Upper lobe of left lung (tissue), 4 donors: ENCODE measurements around the gene C1QTNF6.

Source experiments
- POLR2A ChIP-seq, 4 donors: fragments of 450-650 bp; IDR thresholded peaks; one replicate each; pipeline ENCODE4 v1.5.1; 2016 to 2017; ENCODE audit warnings: antibody characterized with exemption in 4 of 4, mild to moderate bottlenecking in 2 of 4
- TF ChIP-seq, protein P1 (sequence below), 6 experiments: fragments of 450-650 bp in 4 of 6; fragments of 200-600 bp in 2 of 6; sonication (generic) in 2 of 6; IDR thresholded peaks; one replicate each; pipeline ENCODE4 v1.5.1; 2016 to 2019; ENCODE audit warnings: antibody characterized with exemption in 6 of 6

DNA sequence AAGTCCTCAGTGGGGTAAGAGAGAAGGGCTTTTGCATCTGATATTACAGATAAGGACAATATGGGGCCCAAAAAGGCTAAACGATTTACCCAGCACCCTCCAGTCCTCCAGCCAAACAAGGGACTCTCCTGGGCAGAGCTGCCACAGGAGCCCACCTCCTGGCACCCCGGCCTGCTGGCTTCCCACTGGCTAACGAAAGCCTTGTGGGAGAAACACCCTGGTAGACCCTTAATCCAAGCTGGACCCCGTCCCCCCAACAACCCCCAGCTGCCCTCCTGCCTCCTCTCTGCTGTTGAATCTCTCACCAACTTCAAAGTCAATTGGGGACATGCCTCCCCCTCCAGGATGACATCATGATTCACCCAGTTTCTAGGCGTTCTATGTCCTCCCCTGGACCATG, 10.8 kb downstream of the C1QTNF6 start:
- TF ChIP-seq, protein P1, sequence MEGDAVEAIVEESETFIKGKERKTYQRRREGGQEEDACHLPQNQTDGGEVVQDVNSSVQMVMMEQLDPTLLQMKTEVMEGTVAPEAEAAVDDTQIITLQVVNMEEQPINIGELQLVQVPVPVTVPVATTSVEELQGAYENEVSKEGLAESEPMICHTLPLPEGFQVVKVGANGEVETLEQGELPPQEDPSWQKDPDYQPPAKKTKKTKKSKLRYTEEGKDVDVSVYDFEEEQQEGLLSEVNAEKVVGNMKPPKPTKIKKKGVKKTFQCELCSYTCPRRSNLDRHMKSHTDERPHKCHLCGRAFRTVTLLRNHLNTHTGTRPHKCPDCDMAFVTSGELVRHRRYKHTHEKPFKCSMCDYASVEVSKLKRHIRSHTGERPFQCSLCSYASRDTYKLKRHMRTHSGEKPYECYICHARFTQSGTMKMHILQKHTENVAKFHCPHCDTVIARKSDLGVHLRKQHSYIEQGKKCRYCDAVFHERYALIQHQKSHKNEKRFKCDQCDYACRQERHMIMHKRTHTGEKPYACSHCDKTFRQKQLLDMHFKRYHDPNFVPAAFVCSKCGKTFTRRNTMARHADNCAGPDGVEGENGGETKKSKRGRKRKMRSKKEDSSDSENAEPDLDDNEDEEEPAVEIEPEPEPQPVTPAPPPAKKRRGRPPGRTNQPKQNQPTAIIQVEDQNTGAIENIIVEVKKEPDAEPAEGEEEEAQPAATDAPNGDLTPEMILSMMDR (IDR thresholded peaks at IDR 0.05), result no peak
- no peak for TF ChIP-seq POLR2A (IDR thresholded peaks at IDR 0.05)
